NCI-H748 (cell line): Measurements from ENCODE around the gene MRPS17.

ENCODE experiments used
- DNase-seq: peaks from one replicate; lab custom pipeline; 2025; ENCODE audit not compliant: unreplicated experiment; lab: John Stamatoyannopoulos, UW

MRPS17 gene

DNA sequence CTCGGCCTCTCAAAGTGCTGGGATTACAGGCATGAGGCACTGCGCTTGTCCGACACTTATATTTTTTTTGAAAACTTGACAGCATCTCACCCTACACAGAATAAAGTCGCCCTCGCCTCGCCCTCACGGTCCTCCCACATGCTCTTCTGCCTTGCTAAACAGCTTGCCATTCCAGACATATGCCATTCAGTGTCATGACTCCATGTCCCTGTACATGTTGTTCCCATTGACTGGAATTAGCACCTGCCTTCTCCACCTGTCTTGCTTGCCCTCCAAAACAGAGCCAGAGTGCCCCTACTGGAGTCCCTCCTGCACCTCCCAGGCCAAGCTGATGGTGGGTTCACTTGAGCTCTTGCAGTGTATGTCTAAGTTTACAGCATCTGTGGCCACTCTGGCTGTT, 18.9 kb downstream of the MRPS17 start:
- peak; percentile 54 for DNase-seq

- DNase-seq: peak; percentile 80
These were observed 19.3 kb downstream of the MRPS17 start for GRCh38 chr7:55970978-55971377.

DNA sequence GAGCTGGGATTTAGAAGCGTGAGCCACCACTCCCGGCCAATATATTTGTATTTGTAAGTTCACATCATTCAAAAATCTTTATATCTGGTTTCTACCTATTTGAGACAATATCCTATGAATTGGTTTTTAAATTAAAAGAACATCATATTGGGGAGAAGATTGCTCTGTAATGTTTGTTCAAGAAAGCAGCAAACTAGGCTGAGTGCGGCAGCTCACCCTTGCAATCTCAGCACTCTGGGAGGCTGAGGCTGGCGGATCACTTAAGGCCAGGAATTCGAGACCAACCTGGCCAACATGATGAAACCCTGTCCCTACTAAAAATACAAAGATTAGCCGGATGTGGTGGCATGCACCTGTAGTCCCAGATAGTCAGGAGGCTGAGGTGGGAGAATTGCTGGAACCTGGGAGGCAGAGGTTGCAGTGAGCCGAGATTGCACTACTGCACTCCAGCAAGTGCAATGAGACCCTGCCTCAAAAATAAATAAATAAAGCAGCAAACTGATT, 22.1 kb downstream of the MRPS17 start:
- DNase-seq: no peak

DNA sequence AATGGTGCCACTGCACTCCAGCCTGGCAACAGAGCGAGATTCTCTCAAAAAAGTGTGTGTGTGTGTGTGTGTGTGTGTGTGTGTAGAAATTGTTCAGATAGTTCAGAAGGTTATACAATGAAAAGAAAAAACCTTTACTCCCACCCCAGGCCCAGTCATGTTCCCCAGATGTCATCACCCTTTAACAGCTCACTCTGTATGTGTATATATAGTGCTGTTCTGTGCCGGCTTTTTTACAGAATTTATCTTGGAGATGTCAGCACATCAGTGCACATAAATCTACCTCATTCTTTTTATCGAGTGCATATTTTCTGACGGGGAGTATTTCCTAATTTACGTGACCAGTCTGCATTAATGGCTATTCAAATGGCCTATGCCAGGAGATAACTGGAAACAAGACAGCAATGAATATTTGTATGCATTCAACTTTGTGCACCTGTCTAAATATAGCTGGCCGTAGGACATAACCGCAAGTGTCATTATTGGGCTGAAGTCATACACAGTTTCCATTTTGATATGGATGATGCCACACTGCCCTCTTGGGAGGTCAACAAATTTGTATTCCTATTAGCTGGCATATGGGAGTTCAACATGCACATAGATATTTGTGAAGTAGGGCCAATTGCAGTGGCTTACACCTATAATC, 24.4 kb downstream of the MRPS17 start:
- peak; percentile 77 for DNase-seq

- DNase-seq: peak; percentile 70
These were observed 26.2 kb downstream of the MRPS17 start for GRCh38 chr7:55977831-55978230.

DNA sequence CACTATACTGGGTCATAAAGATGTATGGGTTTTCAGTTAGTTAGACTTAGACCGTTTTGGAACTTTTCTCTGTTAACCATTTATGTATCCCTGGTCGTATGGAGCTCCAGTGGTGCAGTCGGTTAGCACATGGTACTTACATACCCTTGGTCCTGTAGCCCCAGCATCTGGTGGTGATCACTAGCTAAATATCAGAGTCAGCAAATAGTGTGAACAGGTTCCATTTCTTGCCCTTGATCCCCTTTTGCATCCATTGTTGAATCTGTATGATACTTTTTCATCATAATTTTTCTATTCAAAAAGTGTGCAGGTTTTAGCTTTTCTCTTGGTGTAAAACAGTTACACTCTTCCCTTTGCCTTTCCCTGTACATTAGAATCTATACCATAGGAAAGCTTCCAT, 28.6 kb downstream of the MRPS17 start:
- no peak for DNase-seq

- no peak for DNase-seq
These were observed 31.9 kb downstream of the MRPS17 start for GRCh38 chr7:55983537-55983936.

- DNase-seq: no peak
These were observed 40.7 kb downstream of the MRPS17 start for GRCh38 chr7:55992346-55992745.

GRCh38 chr7:55996856-55997500, 45.3 kb downstream of the MRPS17 start:
- no peak for DNase-seq

DNA sequence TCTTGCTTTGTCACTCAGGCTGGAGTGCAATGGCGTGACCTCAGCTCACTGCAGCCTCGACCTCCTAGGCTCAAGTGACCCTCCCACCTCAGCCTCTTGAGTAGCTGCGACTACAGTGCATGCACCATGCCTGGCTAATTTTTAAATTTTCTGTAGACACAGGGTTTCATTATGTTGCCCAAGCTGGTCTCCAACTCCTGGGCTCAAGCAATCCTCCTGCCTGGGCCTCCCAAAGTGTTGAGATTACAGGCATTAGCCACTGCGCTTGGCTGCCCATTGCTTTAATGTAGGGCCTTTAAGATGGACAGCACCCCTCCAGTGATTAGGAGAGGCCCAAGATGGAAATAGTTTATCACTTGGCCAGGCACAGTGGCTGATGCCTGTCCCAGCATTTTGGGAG, 52.1 kb downstream of the MRPS17 start:
- DNase-seq: no peak
